Stromal cell of bone marrow (primary cell): Measurements from ENCODE around the gene WDR27.
"Not testable (repeated sequence)": the region's sequence is repeated elsewhere in the genome, so short reads cannot be mapped to it uniquely, and the experiment has no call there.

Experiments used
- DNase-seq: peaks from one replicate; pipeline ENCODE4 v3.0.0-alpha.2; 2012; ENCODE audit warnings: low read depth

Gene WDR27

GRCh38 chr6:169661391-169661756, 40.5 kb downstream of the WDR27 start:
- no peak for DNase-seq

- no peak for DNase-seq
These were observed 41.0 kb downstream of the WDR27 start for GRCh38 chr6:169660751-169661390.

- no peak for DNase-seq
These were observed 41.8 kb downstream of the WDR27 start for GRCh38 chr6:169659820-169660610.

- no peak for DNase-seq
These were observed 44.6 kb downstream of the WDR27 start for GRCh38 chr6:169657284-169657610.

- DNase-seq: no peak
These were observed 45.1 kb downstream of the WDR27 start for GRCh38 chr6:169656546-169657283.

GRCh38 chr6:169654598-169655391, 47.0 kb downstream of the WDR27 start:
- peak; percentile 42 for DNase-seq

GRCh38 chr6:169653691-169654090, 48.1 kb downstream of the WDR27 start:
- no peak for DNase-seq

GRCh38 chr6:169652896-169653295, 48.9 kb downstream of the WDR27 start:
- DNase-seq: no peak

GRCh38 chr6:169651498-169651897, 50.3 kb downstream of the WDR27 start:
- DNase-seq: no peak

- no peak for DNase-seq
These were observed 50.9 kb downstream of the WDR27 start for GRCh38 chr6:169650959-169651292.

- DNase-seq: no peak
These were observed 51.4 kb downstream of the WDR27 start for GRCh38 chr6:169650241-169650958.

GRCh38 chr6:169648617-169649016, 53.2 kb downstream of the WDR27 start:
- DNase-seq: no peak

GRCh38 chr6:169648092-169648491, 53.7 kb downstream of the WDR27 start:
- DNase-seq: no peak

- no peak for DNase-seq
These were observed 54.2 kb downstream of the WDR27 start for GRCh38 chr6:169647637-169648036.

GRCh38 chr6:169646906-169647567, 54.8 kb downstream of the WDR27 start:
- no peak for DNase-seq

GRCh38 chr6:169645459-169645858, 56.4 kb downstream of the WDR27 start:
- not testable (repeated sequence) for DNase-seq

GRCh38 chr6:169643521-169643920, 58.3 kb downstream of the WDR27 start:
- DNase-seq: no peak

- DNase-seq: no peak
These were observed 59.4 kb downstream of the WDR27 start for GRCh38 chr6:169642455-169642854.

GRCh38 chr6:169641461-169642085, 60.3 kb downstream of the WDR27 start:
- DNase-seq: no peak

- DNase-seq: no peak
These were observed 60.8 kb downstream of the WDR27 start for GRCh38 chr6:169640983-169641382.

GRCh38 chr6:169640351-169640852, 61.4 kb downstream of the WDR27 start:
- peak; percentile 48 for DNase-seq
